H1 (cell line): ENCODE measurements around the gene RAB30. TPM values are rescaled to one million over a fixed set of nuclear protein-coding genes. Genes with fewer than 3 reads are reported as not detected.

ENCODE experiments used
- BRCA1 ChIP-seq: IDR thresholded peaks from 2 replicates; pipeline ENCODE4 v1.6.1; 2012; ENCODE audit warnings: low read depth, low read length, improper control_type of control experiment
- CTBP2 ChIP-seq: IDR thresholded peaks from 2 replicates; pipeline ENCODE4 v1.7.0; 2011; ENCODE audit warnings: borderline replicate concordance, mild to moderate bottlenecking, moderate library complexity, mixed read lengths, low read length; ENCODE audit not compliant: insufficient read depth, insufficient read length
- SIN3A ChIP-seq, 2 experiments: IDR thresholded peaks in 1 of 2; conservative IDR thresholded peaks in 1 of 2; 2 replicates each; pipeline ENCODE4 v1.6.1; 2011 to 2012; ENCODE audit warnings: low read length in 2 of 2, improper control_type of control experiment in 1 of 2, low read depth in 1 of 2, mild to moderate bottlenecking in 1 of 2
- polyA plus RNA-seq, 7 experiments: library from polyadenylated mRNA; depleted of rRNA in 3 of 7; stranded (reverse) in 5 of 7; unstranded in 2 of 7; fragments of >200 nt in 5 of 7; fragments of 200-250 nt in 2 of 7; gene quantifications; 1 replicate in 5 of 7; 2 replicates in 1 of 7; 4 replicates in 1 of 7; pipeline versions ENCODE4 v1.2.1 to v1.2.3, GENCODE V29; 2011 to 2013; ENCODE audit warnings: missing spikeins in 2 of 7, mixed read lengths in 2 of 7
- total RNA-seq: library from RNA; stranded (reverse); fragmentation: NEBNext Ultra II Directional; extraction: Animal tissue kit (Norgen Biotek cat#: 25700); gene quantifications from 2 replicates; pipeline ENCODE4 v1.2.1, GENCODE V29; 2021
- TF ChIP-seq, protein P1 (sequence below): IDR thresholded peaks from 2 replicates; pipeline ENCODE4 v1.6.1; 2011; ENCODE audit warnings: low read length, improper control_type of control experiment

Gene RAB30
- total and polyA plus RNA-seq, 2 of the 8 experiments (the other 6 are each of a cell fraction or from before 2014, with no cell fraction given), result 1.6 to 11.7 TPM

GRCh38 chr11:83119216-83119615, 47.5 kb upstream of the RAB30 start (continued):
- TF ChIP-seq, protein P1, sequence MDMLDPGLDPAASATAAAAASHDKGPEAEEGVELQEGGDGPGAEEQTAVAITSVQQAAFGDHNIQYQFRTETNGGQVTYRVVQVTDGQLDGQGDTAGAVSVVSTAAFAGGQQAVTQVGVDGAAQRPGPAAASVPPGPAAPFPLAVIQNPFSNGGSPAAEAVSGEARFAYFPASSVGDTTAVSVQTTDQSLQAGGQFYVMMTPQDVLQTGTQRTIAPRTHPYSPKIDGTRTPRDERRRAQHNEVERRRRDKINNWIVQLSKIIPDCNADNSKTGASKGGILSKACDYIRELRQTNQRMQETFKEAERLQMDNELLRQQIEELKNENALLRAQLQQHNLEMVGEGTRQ, result no peak
- TF ChIP-seq BRCA1, result no peak
- no peak for TF ChIP-seq SIN3A (conservative IDR thresholded peaks at IDR 0.05 in 1 of 2, IDR thresholded peaks at IDR 0.05 in 1 of 2; ENCODE audit: low read depth in 1 of 2, low read length in 2 of 2)
- TF ChIP-seq CTBP2, result no peak
